Measurements from ENCODE around the gene UIMC1.

UIMC1 gene

DNA sequence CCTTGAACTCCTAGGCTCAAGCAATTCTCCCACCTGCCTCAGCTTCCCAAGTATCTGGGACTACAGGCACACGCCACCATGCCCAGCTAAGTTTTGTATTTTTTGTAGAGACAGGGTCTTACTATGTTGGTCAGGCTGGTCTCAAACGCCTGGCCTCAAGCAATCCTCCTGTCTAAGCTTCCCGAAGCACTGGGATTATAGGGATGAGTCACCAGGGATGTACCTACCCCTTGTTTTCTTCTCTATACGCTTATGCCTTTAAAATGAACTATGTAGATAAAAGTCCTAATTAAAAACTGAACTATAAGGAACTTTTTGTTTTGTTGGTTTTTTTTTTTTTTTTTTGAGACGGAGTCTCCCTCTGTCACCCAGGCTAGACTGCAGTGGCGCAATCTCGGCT, 25.8 kb downstream of the UIMC1 start (continued):
- TF ChIP-seq, protein P1, sequence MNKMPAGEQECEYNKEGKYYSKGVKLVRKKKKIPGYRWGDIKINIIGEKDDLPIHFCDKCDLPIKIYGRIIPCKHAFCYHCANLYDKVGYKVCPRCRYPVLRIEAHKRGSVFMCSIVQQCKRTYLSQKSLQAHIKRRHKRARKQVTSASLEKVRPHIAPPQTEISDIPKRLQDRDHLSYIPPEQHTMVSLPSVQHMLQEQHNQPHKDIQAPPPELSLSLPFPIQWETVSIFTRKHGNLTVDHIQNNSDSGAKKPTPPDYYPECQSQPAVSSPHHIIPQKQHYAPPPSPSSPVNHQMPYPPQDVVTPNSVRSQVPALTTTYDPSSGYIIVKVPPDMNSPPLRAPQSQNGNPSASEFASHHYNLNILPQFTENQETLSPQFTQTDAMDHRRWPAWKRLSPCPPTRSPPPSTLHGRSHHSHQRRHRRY (tag by site-specific recombination; IDR thresholded peaks at IDR 0.05): no peak
- TF ChIP-seq, protein P2, sequence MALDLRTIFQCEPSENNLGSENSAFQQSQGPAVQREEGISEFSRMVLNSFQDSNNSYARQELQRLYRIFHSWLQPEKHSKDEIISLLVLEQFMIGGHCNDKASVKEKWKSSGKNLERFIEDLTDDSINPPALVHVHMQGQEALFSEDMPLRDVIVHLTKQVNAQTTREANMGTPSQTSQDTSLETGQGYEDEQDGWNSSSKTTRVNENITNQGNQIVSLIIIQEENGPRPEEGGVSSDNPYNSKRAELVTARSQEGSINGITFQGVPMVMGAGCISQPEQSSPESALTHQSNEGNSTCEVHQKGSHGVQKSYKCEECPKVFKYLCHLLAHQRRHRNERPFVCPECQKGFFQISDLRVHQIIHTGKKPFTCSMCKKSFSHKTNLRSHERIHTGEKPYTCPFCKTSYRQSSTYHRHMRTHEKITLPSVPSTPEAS (tag by site-specific recombination; IDR thresholded peaks at IDR 0.05): no peak
- TF ChIP-seq ZNF426 (tag by site-specific recombination; IDR thresholded peaks at IDR 0.05) (no peak), PRDM1 (tag by site-specific recombination; IDR thresholded peaks at IDR 0.05) (no peak)
- TF ChIP-seq, protein P3, sequence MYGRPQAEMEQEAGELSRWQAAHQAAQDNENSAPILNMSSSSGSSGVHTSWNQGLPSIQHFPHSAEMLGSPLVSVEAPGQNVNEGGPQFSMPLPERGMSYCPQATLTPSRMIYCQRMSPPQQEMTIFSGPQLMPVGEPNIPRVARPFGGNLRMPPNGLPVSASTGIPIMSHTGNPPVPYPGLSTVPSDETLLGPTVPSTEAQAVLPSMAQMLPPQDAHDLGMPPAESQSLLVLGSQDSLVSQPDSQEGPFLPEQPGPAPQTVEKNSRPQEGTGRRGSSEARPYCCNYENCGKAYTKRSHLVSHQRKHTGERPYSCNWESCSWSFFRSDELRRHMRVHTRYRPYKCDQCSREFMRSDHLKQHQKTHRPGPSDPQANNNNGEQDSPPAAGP (tag by site-specific recombination; IDR thresholded peaks at IDR 0.05): no peak
- TF ChIP-seq, protein P4, sequence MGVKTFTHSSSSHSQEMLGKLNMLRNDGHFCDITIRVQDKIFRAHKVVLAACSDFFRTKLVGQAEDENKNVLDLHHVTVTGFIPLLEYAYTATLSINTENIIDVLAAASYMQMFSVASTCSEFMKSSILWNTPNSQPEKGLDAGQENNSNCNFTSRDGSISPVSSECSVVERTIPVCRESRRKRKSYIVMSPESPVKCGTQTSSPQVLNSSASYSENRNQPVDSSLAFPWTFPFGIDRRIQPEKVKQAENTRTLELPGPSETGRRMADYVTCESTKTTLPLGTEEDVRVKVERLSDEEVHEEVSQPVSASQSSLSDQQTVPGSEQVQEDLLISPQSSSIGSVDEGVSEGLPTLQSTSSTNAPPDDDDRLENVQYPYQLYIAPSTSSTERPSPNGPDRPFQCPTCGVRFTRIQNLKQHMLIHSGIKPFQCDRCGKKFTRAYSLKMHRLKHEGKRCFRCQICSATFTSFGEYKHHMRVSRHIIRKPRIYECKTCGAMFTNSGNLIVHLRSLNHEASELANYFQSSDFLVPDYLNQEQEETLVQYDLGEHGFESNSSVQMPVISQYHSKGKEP (tag by site-specific recombination; IDR thresholded peaks at IDR 0.05): no peak

DNA sequence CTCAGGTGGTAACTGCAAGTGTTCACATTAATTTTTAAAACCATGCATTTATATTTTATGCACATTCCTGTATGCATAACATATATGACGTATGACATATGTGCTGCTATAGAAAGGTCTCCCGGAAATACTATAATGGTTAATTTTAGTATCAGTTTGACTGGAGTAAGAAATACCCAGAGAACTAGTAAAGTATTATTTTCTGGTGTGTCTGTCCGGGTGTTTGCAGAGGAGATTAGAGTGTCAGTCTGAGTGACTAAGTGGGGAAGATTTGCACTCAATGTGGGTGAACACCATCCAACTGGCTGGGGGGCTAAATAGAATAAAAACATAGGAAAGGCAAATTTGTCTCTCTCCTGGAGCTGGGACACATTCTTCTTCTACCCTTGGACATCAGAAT, 26.9 kb downstream of the UIMC1 start:
- Histone ChIP-seq H3K27ac (ENCODE audit: extremely low read depth, low read depth, low read length) (no peak overlapping the region), H3K9me3 (ENCODE audit: control insufficient read depth, insufficient read depth, low read depth, low read length) (no peaks in the 10 kb centered on the region), H3K36me3 (ENCODE audit: control insufficient read depth in 2 of 2, insufficient read depth in 1 of 2, low read length in 2 of 2) (peaks cover 42 to 45% of the 10 kb centered on the region in 2 experiments), H3K4me3 (ENCODE audit: low read depth, low read length) (no peak overlapping the region), H3K4me1 (ENCODE audit: control insufficient read depth, insufficient read depth, low read length) (no peaks in the 10 kb centered on the region)
- ChIA-PET CTCF (interaction anchor here (1.1 kb wide), 1 partner anchor 132 kb away, joined by 3 read pairs; no protein-coding TSS in a partner anchor), POLR2A (no interaction called here)
- TF ChIP-seq ZNF571 (tag by site-specific recombination; IDR thresholded peaks at IDR 0.05) (no peak), ZNF626 (tag by site-specific recombination; IDR thresholded peaks at IDR 0.05) (no peak), ZNF140 (tag by site-specific recombination; IDR thresholded peaks at IDR 0.05) (no peak), FEZF1 (tag by site-specific recombination; IDR thresholded peaks at IDR 0.05) (no peak), ZBTB20 (tag by site-specific recombination; IDR thresholded peaks at IDR 0.05) (no peak), ZNF146 (tag by site-specific recombination; IDR thresholded peaks at IDR 0.05) (no peak), ZNF843 (tag by site-specific recombination; IDR thresholded peaks at IDR 0.05) (no peak), ZSCAN23 (tag by site-specific recombination; IDR thresholded peaks at IDR 0.05) (no peak), MZF1 (tag by site-specific recombination; IDR thresholded peaks at IDR 0.05; ENCODE audit: borderline replicate concordance) (no peak), ZNF311 (tag by site-specific recombination; IDR thresholded peaks at IDR 0.05; ENCODE audit: borderline replicate concordance) (no peak), ZNF549 (tag by site-specific recombination; IDR thresholded peaks at IDR 0.05) (no peak), ZBTB17 (tag by site-specific recombination; IDR thresholded peaks at IDR 0.05) (no peak), ZNF529 (tag by site-specific recombination; IDR thresholded peaks at IDR 0.05; ENCODE audit: insufficient replicate concordance) (no peak)
- TF ChIP-seq, protein P5, sequence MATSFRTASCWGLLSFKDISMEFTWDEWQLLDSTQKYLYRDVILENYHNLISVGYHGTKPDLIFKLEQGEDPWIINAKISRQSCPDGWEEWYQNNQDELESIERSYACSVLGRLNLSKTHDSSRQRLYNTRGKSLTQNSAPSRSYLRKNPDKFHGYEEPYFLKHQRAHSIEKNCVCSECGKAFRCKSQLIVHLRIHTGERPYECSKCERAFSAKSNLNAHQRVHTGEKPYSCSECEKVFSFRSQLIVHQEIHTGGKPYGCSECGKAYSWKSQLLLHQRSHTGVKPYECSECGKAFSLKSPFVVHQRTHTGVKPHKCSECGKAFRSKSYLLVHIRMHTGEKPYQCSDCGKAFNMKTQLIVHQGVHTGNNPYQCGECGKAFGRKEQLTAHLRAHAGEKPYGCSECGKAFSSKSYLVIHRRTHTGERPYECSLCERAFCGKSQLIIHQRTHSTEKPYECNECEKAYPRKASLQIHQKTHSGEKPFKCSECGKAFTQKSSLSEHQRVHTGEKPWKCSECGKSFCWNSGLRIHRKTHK (tag by site-specific recombination; IDR thresholded peaks at IDR 0.05): no peak
- TF ChIP-seq, protein P6, sequence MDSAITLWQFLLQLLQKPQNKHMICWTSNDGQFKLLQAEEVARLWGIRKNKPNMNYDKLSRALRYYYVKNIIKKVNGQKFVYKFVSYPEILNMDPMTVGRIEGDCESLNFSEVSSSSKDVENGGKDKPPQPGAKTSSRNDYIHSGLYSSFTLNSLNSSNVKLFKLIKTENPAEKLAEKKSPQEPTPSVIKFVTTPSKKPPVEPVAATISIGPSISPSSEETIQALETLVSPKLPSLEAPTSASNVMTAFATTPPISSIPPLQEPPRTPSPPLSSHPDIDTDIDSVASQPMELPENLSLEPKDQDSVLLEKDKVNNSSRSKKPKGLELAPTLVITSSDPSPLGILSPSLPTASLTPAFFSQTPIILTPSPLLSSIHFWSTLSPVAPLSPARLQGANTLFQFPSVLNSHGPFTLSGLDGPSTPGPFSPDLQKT (IDR thresholded peaks at IDR 0.05; ENCODE audit: borderline replicate concordance, low read depth, low read length): no peak
- TF ChIP-seq, protein P7, sequence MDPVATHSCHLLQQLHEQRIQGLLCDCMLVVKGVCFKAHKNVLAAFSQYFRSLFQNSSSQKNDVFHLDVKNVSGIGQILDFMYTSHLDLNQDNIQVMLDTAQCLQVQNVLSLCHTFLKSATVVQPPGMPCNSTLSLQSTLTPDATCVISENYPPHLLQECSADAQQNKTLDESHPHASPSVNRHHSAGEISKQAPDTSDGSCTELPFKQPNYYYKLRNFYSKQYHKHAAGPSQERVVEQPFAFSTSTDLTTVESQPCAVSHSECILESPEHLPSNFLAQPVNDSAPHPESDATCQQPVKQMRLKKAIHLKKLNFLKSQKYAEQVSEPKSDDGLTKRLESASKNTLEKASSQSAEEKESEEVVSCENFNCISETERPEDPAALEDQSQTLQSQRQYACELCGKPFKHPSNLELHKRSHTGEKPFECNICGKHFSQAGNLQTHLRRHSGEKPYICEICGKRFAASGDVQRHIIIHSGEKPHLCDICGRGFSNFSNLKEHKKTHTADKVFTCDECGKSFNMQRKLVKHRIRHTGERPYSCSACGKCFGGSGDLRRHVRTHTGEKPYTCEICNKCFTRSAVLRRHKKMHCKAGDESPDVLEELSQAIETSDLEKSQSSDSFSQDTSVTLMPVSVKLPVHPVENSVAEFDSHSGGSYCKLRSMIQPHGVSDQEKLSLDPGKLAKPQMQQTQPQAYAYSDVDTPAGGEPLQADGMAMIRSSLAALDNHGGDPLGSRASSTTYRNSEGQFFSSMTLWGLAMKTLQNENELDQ (tag by site-specific recombination; IDR thresholded peaks at IDR 0.05; ENCODE audit: low read depth): no peak
- TF ChIP-seq, protein P8, sequence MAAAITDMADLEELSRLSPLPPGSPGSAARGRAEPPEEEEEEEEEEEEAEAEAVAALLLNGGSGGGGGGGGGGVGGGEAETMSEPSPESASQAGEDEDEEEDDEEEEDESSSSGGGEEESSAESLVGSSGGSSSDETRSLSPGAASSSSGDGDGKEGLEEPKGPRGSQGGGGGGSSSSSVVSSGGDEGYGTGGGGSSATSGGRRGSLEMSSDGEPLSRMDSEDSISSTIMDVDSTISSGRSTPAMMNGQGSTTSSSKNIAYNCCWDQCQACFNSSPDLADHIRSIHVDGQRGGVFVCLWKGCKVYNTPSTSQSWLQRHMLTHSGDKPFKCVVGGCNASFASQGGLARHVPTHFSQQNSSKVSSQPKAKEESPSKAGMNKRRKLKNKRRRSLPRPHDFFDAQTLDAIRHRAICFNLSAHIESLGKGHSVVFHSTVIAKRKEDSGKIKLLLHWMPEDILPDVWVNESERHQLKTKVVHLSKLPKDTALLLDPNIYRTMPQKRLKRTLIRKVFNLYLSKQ (tag by site-specific recombination; IDR thresholded peaks at IDR 0.05; ENCODE audit: borderline replicate concordance): no peak

All from HEK293 (cell line).